HepG2 (cell line): ENCODE measurements around the gene LTBR. TPM values are rescaled to one million over a fixed set of nuclear protein-coding genes. Genes with fewer than 3 reads are reported as not detected.

Experiments used
- ARNT2 ChIP-seq: sonication (generic); formaldehyde crosslinking; IDR thresholded peaks from 2 replicates; pipeline ENCODE4 v1.8.0; 2022; ENCODE audit warnings: mild to moderate bottlenecking, low read depth, missing genetic modification reagents, moderate library complexity
- BHLHE40 ChIP-seq: IDR thresholded peaks from 2 replicates; pipeline ENCODE4 v1.6.1; 2011; ENCODE audit warnings: low read length, improper control_type of control experiment
- BRF2 ChIP-seq: sonication (generic); formaldehyde crosslinking; IDR thresholded peaks from 2 replicates; pipeline ENCODE4 v1.8.1; 2022; ENCODE audit warnings: mild to moderate bottlenecking, missing genetic modification reagents
- CHCHD3 ChIP-seq: sonication (generic); formaldehyde crosslinking; IDR thresholded peaks from 2 replicates; pipeline ENCODE4 v1.8.0; 2022; ENCODE audit warnings: mild to moderate bottlenecking, missing genetic modification reagents, moderate library complexity
- ELF4 ChIP-seq: sonication (generic); formaldehyde crosslinking; IDR thresholded peaks from 2 replicates; pipeline ENCODE4 v1.5.0; 2020; ENCODE audit warnings: missing genetic modification reagents, mild to moderate bottlenecking, moderate library complexity, borderline replicate concordance
- FOXA1 ChIP-seq, 2 experiments: fragments of 450-650 bp in 1 of 2; sonication (generic) in 1 of 2; formaldehyde crosslinking in 1 of 2; IDR thresholded peaks; 2 replicates each; pipeline versions ENCODE4 v1.4.0 to v1.6.1; 2016 to 2020; ENCODE audit warnings: missing genetic modification reagents in 1 of 2
- FOXK1 ChIP-seq: sonication (generic); formaldehyde crosslinking; IDR thresholded peaks from 2 replicates; pipeline ENCODE4 v1.4.0; 2020; ENCODE audit warnings: low read depth, missing genetic modification reagents, borderline replicate concordance
- HOMEZ ChIP-seq: IDR thresholded peaks from 2 replicates; pipeline ENCODE4 v1.6.1; 2016; ENCODE audit warnings: low read depth
- KDM4B ChIP-seq: sonication (generic); formaldehyde crosslinking; IDR thresholded peaks from 2 replicates; pipeline ENCODE4 v1.4.0; 2020; ENCODE audit warnings: missing genetic modification reagents
- PATZ1 ChIP-seq: sonication (generic); formaldehyde crosslinking; IDR thresholded peaks from 2 replicates; pipeline ENCODE4 v1.4.0; 2020; ENCODE audit warnings: missing genetic modification reagents
- SRSF9 ChIP-seq: fragments of 200-400 bp; formaldehyde crosslinking; IDR thresholded peaks from 2 replicates; pipeline ENCODE4 v1.6.1; 2018; ENCODE audit warnings: borderline replicate concordance, mild to moderate bottlenecking, low read depth, low read length; ENCODE audit not compliant: insufficient read depth, poor library complexity, severe bottlenecking
- ZFP36L1 ChIP-seq: sonication (generic); formaldehyde crosslinking; IDR thresholded peaks from 2 replicates; pipeline ENCODE4 v1.8.0; 2022; ENCODE audit warnings: mild to moderate bottlenecking, missing genetic modification reagents, moderate library complexity
- ZFP82 ChIP-seq: sonication (generic); formaldehyde crosslinking; IDR thresholded peaks from 2 replicates; pipeline ENCODE4 v1.5.1; 2020; ENCODE audit warnings: mild to moderate bottlenecking, missing genetic modification reagents, borderline replicate concordance
- ZNF10 ChIP-seq: sonication (generic); formaldehyde crosslinking; IDR thresholded peaks from 2 replicates; pipeline ENCODE4 v1.4.0; 2020; ENCODE audit warnings: mild to moderate bottlenecking, low read depth, missing genetic modification reagents, borderline replicate concordance
- ZNF3 ChIP-seq: IDR thresholded peaks from 2 replicates; pipeline ENCODE4 v1.7.0; 2017; ENCODE audit warnings: inconsistent platforms
- ZNF350 ChIP-seq: sonication (generic); formaldehyde crosslinking; IDR thresholded peaks from 2 replicates; pipeline ENCODE4 v1.4.0; 2020; ENCODE audit warnings: mild to moderate bottlenecking, low read depth, missing genetic modification reagents, borderline replicate concordance
- ZNF569 ChIP-seq: sonication (generic); formaldehyde crosslinking; IDR thresholded peaks from 2 replicates; pipeline ENCODE4 v1.5.0; 2020; ENCODE audit warnings: mild to moderate bottlenecking, missing genetic modification reagents, moderate library complexity, borderline replicate concordance
- ZNF704 ChIP-seq: sonication (generic); formaldehyde crosslinking; IDR thresholded peaks from 2 replicates; pipeline ENCODE4 v1.8.1; 2023; ENCODE audit warnings: mild to moderate bottlenecking, inconsistent platforms, moderate library complexity, missing genetic modification reagents, borderline replicate concordance
- ZNF766 ChIP-seq: sonication (generic); formaldehyde crosslinking; IDR thresholded peaks from 2 replicates; pipeline ENCODE4 v1.5.0; 2020; ENCODE audit warnings: missing genetic modification reagents, borderline replicate concordance
- ZNF772 ChIP-seq: sonication (generic); formaldehyde crosslinking; IDR thresholded peaks from 2 replicates; pipeline ENCODE4 v1.5.0; 2020; ENCODE audit warnings: mild to moderate bottlenecking, missing genetic modification reagents
- polyA plus RNA-seq, 8 experiments: library from polyadenylated mRNA; depleted of rRNA in 3 of 8; stranded (reverse) in 7 of 8; unstranded in 1 of 8; fragments of >200 nt; fragmentation: Illumina TruSeq in 4 of 8; extraction: Trizol in 4 of 8; gene quantifications; 2 replicates each; pipeline versions ENCODE4 v1.2.1 to v1.2.3, GENCODE V29; 2011 to 2016; ENCODE audit warnings: low read depth in 4 of 8, missing spikeins in 1 of 8, mixed read lengths in 1 of 8; ENCODE audit not compliant: insufficient read depth in 1 of 8
- total RNA-seq, 5 experiments: library from RNA; depleted of rRNA; stranded (reverse); fragments of >200 nt; fragmentation: Illumina TruSeq; extraction: Trizol; gene quantifications; 2 replicates each; pipeline ENCODE4 v1.2.3, GENCODE V29; 2016; ENCODE audit warnings: low read depth in 1 of 5

The LTBR gene
- total and polyA plus RNA-seq, 2 of the 13 experiments (the other 11 are each of a cell fraction or from before 2014, with no cell fraction given), result 31.4 to 34.8 TPM

- TF ChIP-seq FOXA1 (IDR thresholded peaks at IDR 0.05) (peak; percentile 76), FOXA1 (CRISPR knock-in tag; IDR thresholded peaks at IDR 0.05) (peak; percentile 97), ZNF10 (no peak), ZNF569 (no peak), SRSF9 (no peak), ZNF350 (CRISPR knock-in tag) (no peak), ELF4 (CRISPR knock-in tag) (no peak), ZFP36L1 (CRISPR knock-in tag) (peak; percentile 60; the same call in 1 of the 2 replicates), FOXK1 (CRISPR knock-in tag) (peak; percentile 61; the same call in 1 of the 2 replicates), ZNF3 (CRISPR knock-in tag) (no peak), ZNF772 (no peak), KDM4B (0 out of 2 replicates have a peak, but pooled peaks have one; percentile 26), BHLHE40 (peak; percentile 55; the same call in 1 of the 2 replicates), ARNT2 (0 out of 2 replicates have a peak, but pooled peaks have one; percentile 41), ZNF704 (CRISPR knock-in tag) (no peak), ZNF766 (CRISPR knock-in tag) (peak; percentile 43; the same call in 1 of the 2 replicates), ZFP82 (CRISPR knock-in tag) (peak; percentile 52; the same call in 1 of the 2 replicates), BRF2 (CRISPR knock-in tag) (no peak), CHCHD3 (CRISPR knock-in tag) (no peak), PATZ1 (CRISPR knock-in tag) (peak; percentile 60), HOMEZ (CRISPR knock-in tag) (peak; percentile 90; the same call in 1 of the 2 replicates)
Observed at GRCh38 chr12:6370994-6371754, 12.8 kb upstream of the LTBR start (continued).
